Measurements from ENCODE around the gene ACP5.

ACP5 gene

GRCh38 chr19:11587302-11587974, 10.0 kb upstream of the ACP5 start:
- peak; percentile 87 for TF ChIP-seq CTCF (IDR thresholded peaks at IDR 0.05)

- no peak for TF ChIP-seq CTCF (IDR thresholded peaks at IDR 0.05)
These were observed 8.9 kb upstream of the ACP5 start for GRCh38 chr19:11586331-11586730.

GRCh38 chr19:11581740-11582139, 4.3 kb upstream of the ACP5 start:
- TF ChIP-seq CTCF (IDR thresholded peaks at IDR 0.05) = no peak

GRCh38 chr19:11580116-11580515, 2.7 kb upstream of the ACP5 start:
- TF ChIP-seq CTCF (IDR thresholded peaks at IDR 0.05) = no peak

- no peak for TF ChIP-seq CTCF (IDR thresholded peaks at IDR 0.05)
These were observed 1.1 kb upstream of the ACP5 start for GRCh38 chr19:11578258-11579142.

- TF ChIP-seq CTCF (IDR thresholded peaks at IDR 0.05) = no peak
These were observed 1.2 kb downstream of the ACP5 start for GRCh38 chr19:11576227-11576626.

- TF ChIP-seq CTCF (IDR thresholded peaks at IDR 0.05) = no peak
These were observed 2.8 kb downstream of the ACP5 start for GRCh38 chr19:11574689-11575088.
